ENCODE data around the gene TIGD6.
"Not testable (repeated sequence)": the region's sequence is repeated elsewhere in the genome, so short reads cannot be mapped to it uniquely, and the experiment has no call there.

Gene TIGD6

GRCh38 chr5:150000256-150000989 lies at the start of gene TIGD6, which contains the start of gene HMGXB3:
TSS of gene TIGD6 (minus strand) at chr5:150000654. CDS start at chr5:149996348, 4,306 bp downstream.
TSS of gene HMGXB3 (plus strand) at chr5:150000739. CDS start at chr5:150004853, 4,114 bp downstream.
- in situ Hi-C loops (cut with MboI; ENCODE audit: low sequenced_read_pairs) = no loop called here

- in situ Hi-C loops (cut with MboI; ENCODE audit: low sequenced_read_pairs) = no loop called here
Measured at GRCh38 chr5:150046031-150046430, 45.6 kb upstream of the TIGD6 start.

- in situ Hi-C loops (cut with MboI; ENCODE audit: low sequenced_read_pairs) = no loop called here
Measured at GRCh38 chr5:150045549-150045948, 45.1 kb upstream of the TIGD6 start.

- in situ Hi-C loops (cut with MboI; ENCODE audit: low sequenced_read_pairs) = no loop called here
Measured at GRCh38 chr5:150044712-150045111, 44.3 kb upstream of the TIGD6 start.

GRCh38 chr5:150044329-150044681 lies 43.9 kb upstream of the TIGD6 start:
- in situ Hi-C loops (cut with MboI; ENCODE audit: low sequenced_read_pairs) = no loop called here

GRCh38 chr5:150043657-150044328 lies 43.3 kb upstream of the TIGD6 start:
- in situ Hi-C loops (cut with MboI; ENCODE audit: low sequenced_read_pairs) = no loop called here

- in situ Hi-C loops (cut with MboI; ENCODE audit: low sequenced_read_pairs) = no loop called here
Measured at GRCh38 chr5:150042459-150042858, 42.0 kb upstream of the TIGD6 start.

GRCh38 chr5:150038547-150038946 lies 38.1 kb upstream of the TIGD6 start:
- in situ Hi-C loops (cut with MboI; ENCODE audit: low sequenced_read_pairs) = no loop called here

- in situ Hi-C loops (cut with MboI; ENCODE audit: low sequenced_read_pairs) = no loop called here
Measured at GRCh38 chr5:150036513-150036912, 36.1 kb upstream of the TIGD6 start.

- in situ Hi-C loops (cut with MboI; ENCODE audit: low sequenced_read_pairs) = no loop called here
Measured at GRCh38 chr5:150035139-150035895, 34.9 kb upstream of the TIGD6 start.

GRCh38 chr5:150034662-150035061 lies 34.2 kb upstream of the TIGD6 start:
- in situ Hi-C loops (cut with MboI; ENCODE audit: low sequenced_read_pairs) = no loop called here

GRCh38 chr5:150033334-150033733 lies 32.9 kb upstream of the TIGD6 start:
- in situ Hi-C loops (cut with MboI; ENCODE audit: low sequenced_read_pairs) = no loop called here

GRCh38 chr5:150028047-150028446 lies 27.6 kb upstream of the TIGD6 start:
- in situ Hi-C loops (cut with MboI; ENCODE audit: low sequenced_read_pairs) = not testable (repeated sequence)

GRCh38 chr5:150026682-150027172 lies 26.3 kb upstream of the TIGD6 start:
- in situ Hi-C loops (cut with MboI; ENCODE audit: low sequenced_read_pairs) = no loop called here

- in situ Hi-C loops (cut with MboI; ENCODE audit: low sequenced_read_pairs) = no loop called here
Measured at GRCh38 chr5:150024346-150024984, 24.0 kb upstream of the TIGD6 start.

- in situ Hi-C loops (cut with MboI; ENCODE audit: low sequenced_read_pairs) = no loop called here
Measured at GRCh38 chr5:150023136-150023535, 22.7 kb upstream of the TIGD6 start.

GRCh38 chr5:150022681-150023080 lies 22.2 kb upstream of the TIGD6 start:
- in situ Hi-C loops (cut with MboI; ENCODE audit: low sequenced_read_pairs) = no loop called here

GRCh38 chr5:150022158-150022531 lies 21.7 kb upstream of the TIGD6 start:
- in situ Hi-C loops (cut with MboI; ENCODE audit: low sequenced_read_pairs) = no loop called here

- in situ Hi-C loops (cut with MboI; ENCODE audit: low sequenced_read_pairs) = no loop called here
Measured at GRCh38 chr5:150021491-150022157, 21.2 kb upstream of the TIGD6 start.

- in situ Hi-C loops (cut with MboI; ENCODE audit: low sequenced_read_pairs) = no loop called here
Measured at GRCh38 chr5:150020249-150020648, 19.8 kb upstream of the TIGD6 start.

All from HL-60/S4 (cell line).